ENCODE measurements around the gene KDM5A.
"Not testable (repeated sequence)": the region's sequence is repeated elsewhere in the genome, so short reads cannot be mapped to it uniquely, and the experiment has no call there.

The KDM5A gene

DNA sequence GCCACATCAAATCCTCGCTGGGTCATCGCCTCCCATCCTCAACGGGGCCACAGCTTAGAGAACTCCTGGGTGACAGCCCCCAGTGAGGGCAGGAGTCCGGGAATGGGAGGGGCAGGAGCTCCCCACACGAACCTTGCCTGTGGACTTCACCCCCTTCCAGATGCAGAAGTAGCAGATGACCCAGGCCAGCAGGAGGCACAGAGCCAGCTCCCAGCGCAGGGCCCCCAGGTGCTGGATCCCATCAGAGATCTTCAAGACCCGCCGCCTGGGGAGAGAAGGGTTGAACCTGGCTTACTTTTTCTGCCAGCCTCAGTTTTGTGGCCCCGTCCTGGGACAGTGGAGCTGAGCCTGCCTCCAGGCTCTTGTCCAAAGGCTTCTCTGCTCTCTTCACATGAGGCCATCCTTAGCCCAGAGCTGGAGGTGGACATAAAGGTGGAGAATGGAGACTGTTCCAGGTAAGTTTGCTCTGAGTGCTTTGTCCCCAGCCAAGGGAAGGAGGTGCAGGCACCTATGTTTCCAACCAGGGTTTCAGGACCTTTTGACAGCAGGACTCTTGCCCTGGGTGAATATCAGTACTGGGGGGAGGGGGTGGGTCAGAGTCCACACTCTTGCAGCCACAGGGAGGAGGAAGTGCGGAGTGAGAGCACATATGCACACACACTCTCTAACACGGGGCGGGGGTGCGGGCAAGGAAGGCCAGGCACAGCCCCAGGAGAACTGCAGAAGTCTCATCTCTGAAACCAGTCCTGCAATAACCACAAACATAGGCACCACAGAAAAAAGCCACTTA lies 151.9 kb downstream of the KDM5A start:
- no peak for DNase-seq

DNA sequence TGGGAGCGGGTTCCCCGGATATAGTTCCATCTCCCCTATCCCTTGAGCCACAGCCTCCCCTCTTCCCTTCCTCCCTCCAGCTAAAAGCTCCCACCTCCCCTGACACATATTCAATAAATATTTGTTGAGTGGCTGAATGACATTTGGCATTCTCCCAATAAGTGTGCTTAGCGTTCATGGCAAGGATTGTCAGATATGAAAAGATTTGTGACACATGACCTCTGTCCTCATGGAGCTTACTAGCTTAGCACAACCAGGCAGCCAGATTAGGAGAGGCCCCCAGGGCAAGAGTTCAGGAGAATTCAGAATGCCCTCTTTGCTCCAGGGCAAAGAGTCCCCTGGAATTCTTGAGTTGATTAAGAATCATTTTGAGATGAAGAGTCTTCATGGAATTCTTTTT lies 152.7 kb downstream of the KDM5A start:
- no peak for DNase-seq

DNA sequence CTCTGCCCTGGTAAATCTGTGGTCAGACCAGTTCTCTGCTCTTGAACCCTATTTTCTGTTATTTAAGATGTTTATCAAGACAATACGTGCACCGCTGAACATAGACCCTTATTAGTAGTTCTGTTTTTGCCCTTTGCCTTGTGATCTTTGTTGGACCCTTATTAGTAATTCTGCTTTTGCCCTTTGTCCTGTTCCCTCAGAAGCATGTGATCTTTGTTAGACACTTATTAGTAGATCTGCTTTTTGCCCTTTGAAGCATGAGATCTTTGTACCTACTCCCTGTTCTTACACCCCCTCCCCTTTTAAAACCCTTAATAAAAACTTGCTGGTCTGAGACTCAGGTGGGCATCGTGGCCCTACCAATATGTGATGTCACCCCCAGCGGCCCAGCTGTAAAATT lies 153.2 kb downstream of the KDM5A start:
- DNase-seq = not testable (repeated sequence)

- DNase-seq = peak; percentile 19
Observed at GRCh38 chr12:234891-235415, 154.2 kb downstream of the KDM5A start.

- DNase-seq = no peak
Observed at GRCh38 chr12:234019-234418, 155.1 kb downstream of the KDM5A start.

- no peak for DNase-seq
Observed at GRCh38 chr12:233615-233968, 155.5 kb downstream of the KDM5A start.

DNA sequence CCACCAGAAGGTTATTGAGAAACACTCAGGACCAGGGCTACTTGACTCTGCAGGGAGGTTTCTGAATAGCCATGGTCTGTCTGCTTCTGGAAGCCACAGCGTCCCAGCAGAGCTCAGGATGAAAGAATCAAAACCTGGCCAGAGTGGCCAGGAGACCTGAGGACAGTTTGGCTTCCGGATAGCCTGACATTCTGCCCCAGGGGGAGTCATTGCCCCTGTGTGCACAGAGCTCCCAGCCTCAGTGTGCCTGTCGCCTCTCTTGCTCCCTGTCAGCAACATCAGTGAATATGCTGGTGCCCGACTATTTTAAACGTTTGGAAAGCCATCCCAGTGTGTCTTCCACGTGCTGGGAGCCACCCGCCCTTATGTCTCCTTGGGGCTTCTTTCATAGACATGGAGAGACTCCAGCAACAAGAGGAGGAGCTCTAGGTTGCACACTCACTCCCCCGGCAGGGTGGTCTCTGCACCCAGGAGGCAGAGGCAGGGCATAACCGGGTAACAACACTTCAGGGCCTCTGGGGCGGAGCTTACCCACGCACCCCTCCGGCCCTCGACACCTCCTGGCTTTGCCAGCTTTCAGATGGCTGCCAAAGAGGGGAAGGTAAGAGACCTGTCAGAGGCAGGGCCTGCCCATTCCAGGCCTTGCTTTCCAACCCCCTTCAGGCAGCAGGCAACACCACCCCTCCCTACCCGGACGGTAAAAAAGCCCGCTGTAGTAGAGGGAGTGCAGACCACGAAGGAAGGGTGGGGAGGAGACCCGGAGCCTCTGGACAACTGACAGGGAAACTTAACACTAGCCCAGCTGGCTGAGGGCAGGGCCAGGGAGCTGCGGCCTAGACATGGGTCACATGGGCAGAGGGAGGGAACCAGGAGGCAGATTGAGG lies 156.1 kb downstream of the KDM5A start:
- peak; percentile 64 for DNase-seq

DNA sequence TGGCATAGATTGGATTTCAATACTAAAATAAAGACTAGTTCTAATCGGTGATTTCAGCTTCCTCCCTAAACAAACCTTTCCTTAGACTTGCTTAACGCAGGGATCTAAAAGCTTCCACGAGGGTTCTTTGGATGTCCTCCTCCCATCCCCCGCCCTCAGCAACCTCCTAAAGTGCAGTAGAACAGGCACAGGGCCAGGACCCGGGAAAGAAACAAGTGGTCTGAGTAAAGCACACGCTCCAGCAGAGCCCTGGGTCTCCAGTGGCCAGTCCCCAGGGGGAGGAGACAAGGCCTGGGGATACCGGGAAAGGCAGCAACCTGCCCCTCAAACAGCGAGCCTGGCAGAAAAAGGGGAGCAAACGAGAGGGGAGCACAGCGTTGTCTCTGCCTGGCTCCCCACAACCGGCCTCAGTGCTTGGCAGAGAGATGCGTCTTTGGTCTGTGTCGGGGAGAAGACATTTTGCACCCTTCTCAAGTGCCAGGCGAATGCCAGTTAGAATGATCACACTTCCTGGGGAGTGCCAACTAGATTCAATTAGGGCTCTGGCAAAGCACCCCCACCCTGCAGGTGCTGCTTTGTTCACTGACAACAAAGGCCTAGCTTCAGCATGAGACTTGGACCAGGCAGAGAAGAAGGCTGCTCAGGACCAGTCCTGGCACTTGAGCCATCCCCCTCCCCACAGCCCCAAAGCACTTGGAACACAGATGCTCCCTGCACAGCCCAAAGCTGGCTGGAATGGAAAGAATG lies 158.0 kb downstream of the KDM5A start:
- DNase-seq = no peak
